Activated CD4-positive, alpha-beta T cell treated with anti-CD3 and anti-CD28 coated beads for 48 hours (primary cell): ENCODE results near the gene CUTA.

Experiments used
- DNase-seq: peaks from one replicate; pipeline ENCODE4 v3.0.0-alpha.2; 2020

The CUTA gene

GRCh38 chr6:33420491-33421343 lies 2.8 kb upstream of the CUTA start:
- DNase-seq = no peak

GRCh38 chr6:33419580-33420490 lies 1.9 kb upstream of the CUTA start, which contains the start of gene SYNGAP1:
Gene SYNGAP1 (plus strand): TSS chr6:33420065. CDS start chr6:33420265, 200 bp downstream.
- DNase-seq = peak; percentile 69

GRCh38 chr6:33418690-33419291 lies 884 bp upstream of the CUTA start:
- peak; percentile 73 for DNase-seq

GRCh38 chr6:33417128-33417902 lies 592 bp downstream of the CUTA start:
- DNase-seq = peak; percentile 20

GRCh38 chr6:33416386-33417127 lies 1.4 kb downstream of the CUTA start:
- DNase-seq = peak; percentile 54

GRCh38 chr6:33415831-33416230 lies 2.1 kb downstream of the CUTA start:
- no peak for DNase-seq

GRCh38 chr6:33414592-33415271 lies 3.2 kb downstream of the CUTA start:
- peak; percentile 34 for DNase-seq

GRCh38 chr6:33413241-33414120 lies 4.4 kb downstream of the CUTA start:
- DNase-seq = no peak

- no peak for DNase-seq
Observed at GRCh38 chr6:33412140-33413009, 5.5 kb downstream of the CUTA start.

- no peak for DNase-seq
Observed at GRCh38 chr6:33411632-33412005, 6.3 kb downstream of the CUTA start.

- DNase-seq = no peak
Observed at GRCh38 chr6:33410711-33411631, 6.9 kb downstream of the CUTA start, which contains the start of gene PHF1. Gene PHF1 (plus strand): TSS chr6:33411014. CDS start chr6:33412264, 1,250 bp downstream.

GRCh38 chr6:33410050-33410710 lies 7.7 kb downstream of the CUTA start:
- peak; percentile 98 for DNase-seq

- DNase-seq = no peak
Observed at GRCh38 chr6:33407132-33407718, 10.7 kb downstream of the CUTA start.

- no peak for DNase-seq
Observed at GRCh38 chr6:33406126-33406525, 11.8 kb downstream of the CUTA start.

- DNase-seq = no peak
Observed at GRCh38 chr6:33405386-33405940, 12.4 kb downstream of the CUTA start.

GRCh38 chr6:33404884-33405283 lies 13.0 kb downstream of the CUTA start:
- no peak for DNase-seq
